DMS153 (cell line): ENCODE results near the gene PIGW.

ENCODE experiments used
- DNase-seq: peaks from one replicate; lab custom pipeline; 2025; lab: John Stamatoyannopoulos, UW

PIGW gene

DNA sequence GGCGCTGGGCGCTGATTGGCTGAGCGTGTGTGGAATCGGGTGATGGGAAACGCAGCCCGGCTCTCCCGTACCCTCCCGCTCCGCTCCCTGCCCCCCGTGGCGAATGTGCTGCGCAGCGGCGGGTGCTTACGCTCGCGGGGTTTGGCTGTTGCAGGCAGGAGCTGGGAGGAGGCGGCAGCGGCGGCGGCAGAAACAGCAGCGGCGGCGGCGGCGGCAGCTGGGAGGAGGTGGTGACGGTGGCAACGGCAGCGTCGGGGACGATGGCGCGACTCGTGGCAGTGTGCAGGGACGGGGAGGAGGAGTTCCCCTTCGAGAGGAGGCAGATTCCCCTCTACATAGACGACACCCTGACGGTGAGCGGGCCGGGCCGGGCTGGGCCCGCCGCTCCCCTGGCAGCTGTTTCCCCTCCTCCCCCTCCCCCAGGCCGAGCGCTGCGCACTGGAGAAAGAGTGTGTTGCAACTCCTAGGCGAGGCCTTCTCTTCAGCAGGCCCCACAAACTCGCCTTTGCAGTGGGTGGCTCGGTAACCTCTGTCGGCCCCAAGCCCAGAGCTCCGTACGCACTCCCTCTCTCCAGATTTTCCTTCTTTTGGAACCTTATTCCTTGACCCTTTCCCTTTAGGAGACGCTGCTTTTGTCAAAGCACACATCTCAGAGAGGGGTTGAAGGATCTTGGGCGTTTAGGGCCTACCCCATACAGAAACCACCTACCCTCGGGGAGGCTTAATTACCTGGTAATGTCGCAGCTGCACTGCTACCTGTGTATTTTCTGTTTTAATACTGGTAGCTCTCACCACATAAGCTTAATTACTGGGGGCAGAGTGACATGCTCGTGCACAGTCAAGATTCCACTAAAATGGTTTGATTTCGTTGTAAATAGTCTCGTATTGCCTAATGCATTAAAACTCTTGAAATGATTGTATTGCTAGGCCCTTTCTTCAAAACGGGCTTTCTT lies 11.0 kb downstream of the PIGW start:
- peak; percentile 92 for DNase-seq

DNA sequence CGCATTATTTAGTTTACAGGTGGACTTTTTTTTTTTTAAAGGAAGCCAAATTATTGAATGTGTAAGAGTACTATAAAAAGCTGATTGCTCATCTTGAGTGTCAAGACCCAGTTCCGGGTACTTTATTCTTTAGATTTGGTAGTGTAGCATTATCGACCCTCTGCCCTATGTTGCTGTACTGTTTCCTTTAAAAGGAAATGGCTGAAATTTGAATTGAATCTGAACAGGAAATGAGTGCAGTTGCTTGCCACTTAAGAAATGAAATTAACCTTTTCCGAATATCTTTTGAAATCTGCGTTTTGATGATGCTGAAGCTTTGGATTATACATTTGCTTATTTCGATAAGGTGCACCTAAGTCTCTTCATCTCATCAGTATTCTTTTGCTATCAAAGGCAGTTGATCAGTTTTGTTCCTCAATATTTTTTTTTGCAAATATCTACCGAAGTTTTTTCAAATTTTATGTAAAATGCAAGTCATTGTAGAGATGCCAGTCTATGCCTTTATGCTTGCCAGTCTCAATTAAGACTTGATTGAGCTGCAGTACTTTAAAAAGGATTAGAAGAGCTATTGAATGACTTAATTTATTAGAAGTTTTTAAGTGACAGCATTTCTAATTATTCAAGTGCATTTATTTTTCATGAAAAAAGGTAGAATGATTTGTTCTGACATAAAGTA lies 11.8 kb downstream of the PIGW start:
- no peak for DNase-seq

DNA sequence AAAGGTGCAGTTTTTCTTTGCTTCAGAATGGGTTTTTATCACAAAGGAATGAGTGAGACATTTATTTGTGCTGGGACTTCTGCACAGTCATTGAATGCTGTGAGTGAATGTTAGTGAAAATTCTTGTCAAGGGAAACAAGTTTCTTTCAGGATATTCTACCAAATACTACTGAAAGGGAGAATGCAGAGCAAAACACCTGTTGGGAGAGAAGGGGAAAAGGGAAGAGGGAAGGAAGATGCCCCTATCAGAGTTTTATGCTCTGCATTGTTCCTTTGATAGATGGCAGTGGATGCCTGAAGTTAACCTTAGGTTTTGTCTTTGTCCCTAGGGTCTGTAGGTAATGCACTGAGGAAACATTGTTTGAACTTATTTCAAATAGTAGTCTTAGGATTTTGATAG lies 13.0 kb downstream of the PIGW start:
- no peak for DNase-seq

DNA sequence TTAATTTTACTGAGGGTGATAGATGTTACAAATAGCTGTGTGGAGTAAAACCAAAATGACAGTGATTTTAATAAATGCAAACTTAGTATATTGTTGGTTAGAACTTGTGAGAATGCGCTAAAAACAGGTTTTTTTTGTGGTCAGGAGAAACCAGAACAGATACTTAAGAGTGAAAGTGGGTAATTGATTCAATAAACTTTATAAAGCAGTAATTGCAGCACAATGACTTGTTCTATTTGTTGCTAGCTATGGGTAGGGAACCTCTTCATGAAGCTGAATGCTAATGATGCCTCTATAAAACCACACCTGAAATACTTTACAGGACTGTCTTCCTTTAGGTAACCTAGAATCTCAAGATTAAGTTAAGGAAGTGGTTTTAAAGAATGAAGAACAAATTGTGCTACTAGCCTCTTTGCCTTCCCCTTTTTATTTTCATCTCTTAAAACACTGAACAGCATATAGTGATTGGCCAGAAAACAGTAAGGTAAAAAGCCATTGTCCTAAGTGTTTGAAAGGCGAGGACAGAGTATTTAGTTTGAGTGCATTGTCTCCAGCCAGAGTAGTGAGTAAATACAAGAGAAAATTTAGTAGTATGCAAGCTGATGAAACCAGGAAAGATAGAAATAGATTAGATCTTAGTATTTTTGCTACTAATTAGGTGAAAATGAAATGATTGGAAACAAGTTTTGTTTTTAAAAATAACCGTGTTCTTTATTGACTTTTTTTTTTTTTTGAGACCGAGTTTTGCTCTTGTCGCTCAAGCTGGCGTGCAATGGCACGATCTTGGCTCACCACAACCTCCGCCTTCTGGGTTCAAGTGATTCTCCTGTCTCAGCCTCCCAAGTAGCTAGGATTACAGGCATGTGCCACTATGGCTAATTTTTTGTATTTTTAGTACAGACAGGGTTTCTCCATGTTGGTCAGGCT lies 16.0 kb downstream of the PIGW start:
- DNase-seq = no peak

DNA sequence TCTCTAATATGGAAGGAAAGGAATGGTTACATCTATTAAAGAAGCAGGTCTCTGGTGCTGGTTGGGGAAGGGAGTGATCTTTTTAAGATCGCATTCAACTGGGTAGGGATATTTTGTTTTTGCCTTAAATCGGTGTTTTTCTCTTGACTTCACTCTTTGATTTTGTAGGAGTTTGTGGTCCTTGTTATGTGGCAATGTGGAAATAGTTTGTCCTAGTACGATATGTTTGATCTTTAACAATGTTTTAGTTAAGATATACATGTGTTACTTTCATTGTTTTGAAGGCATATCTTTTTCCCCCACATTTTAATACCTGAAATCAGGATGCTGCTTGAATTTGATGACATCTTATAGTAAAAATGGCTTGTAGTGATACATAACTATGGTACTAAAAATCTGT lies 18.7 kb downstream of the PIGW start:
- DNase-seq = no peak

DNA sequence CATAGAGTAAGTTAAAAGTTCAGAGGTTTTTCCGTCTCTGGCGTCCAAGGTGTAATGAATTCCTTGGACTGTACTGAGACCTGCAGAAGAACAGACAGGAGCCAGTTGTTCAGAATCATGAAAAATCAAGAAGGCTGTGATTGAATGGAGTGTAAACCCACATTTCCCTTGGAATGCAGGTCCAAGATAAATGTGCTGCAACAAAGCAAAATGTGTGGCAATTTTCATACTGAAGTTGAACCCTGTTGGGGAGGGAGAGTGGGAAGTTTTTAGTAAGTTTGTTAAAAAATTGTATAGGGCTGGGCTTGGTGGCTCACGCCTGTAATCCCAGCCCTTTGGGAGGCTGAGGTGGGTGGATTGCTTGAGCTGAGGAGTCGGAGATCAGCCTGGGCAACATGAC lies 31.3 kb downstream of the PIGW start:
- DNase-seq = no peak

DNA sequence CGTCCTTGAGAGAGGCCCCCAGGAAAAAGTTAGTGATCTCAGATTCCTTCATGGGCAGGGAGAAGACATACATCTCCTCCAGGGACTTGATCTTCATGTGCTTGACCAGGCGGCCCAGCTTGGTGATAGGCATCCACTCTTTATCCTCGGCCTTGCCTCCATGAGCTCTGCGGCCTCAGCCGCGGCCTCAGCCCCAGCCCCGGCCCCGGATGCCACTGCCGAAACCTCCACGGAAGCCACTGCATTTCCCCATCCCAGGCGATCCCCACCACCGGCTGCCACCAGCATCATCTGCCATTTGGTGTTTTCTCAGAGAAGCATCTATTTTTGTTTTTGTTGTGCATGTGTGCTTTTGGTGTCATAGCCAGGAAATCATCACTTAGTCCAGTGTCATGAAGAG lies 40.2 kb downstream of the PIGW start:
- DNase-seq = no peak

DNA sequence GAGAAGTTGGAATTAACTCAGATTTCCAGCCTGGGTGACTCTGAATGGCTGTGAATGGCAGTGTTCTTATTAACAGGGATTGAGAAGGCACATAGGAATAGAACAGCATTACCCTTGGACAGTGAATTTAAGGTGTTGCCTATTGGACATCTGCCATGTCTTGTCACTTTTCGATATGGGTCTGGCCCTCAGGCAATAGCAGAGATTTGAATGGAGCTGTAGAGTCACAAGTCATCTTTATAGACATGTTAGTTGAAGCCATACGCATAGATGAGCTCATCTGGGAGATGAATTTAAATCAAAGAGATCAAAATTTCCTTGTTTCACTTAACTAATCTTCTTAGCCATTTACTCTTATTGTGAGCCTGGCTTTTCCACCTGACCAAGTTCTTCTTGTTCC lies 42.0 kb downstream of the PIGW start:
- no peak for DNase-seq

DNA sequence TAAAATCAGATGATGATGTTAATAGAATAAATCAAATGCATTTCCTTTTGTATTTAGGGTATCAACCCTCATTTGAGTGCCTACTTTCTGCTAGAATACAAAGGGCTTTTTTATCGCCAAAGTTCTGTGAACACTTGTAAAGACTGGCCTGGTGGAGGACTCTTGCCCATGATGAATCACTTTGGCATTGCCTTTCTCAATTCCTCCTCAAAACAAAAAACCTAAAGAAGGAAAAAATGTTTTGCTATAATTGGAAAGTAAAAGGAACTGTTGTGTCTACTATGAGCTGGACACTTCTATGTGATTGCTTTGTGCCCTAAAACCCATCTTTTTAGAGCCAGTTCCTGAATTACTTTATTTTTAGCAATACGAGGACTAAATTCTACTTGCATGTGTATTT lies 43.9 kb downstream of the PIGW start:
- DNase-seq = no peak

DNA sequence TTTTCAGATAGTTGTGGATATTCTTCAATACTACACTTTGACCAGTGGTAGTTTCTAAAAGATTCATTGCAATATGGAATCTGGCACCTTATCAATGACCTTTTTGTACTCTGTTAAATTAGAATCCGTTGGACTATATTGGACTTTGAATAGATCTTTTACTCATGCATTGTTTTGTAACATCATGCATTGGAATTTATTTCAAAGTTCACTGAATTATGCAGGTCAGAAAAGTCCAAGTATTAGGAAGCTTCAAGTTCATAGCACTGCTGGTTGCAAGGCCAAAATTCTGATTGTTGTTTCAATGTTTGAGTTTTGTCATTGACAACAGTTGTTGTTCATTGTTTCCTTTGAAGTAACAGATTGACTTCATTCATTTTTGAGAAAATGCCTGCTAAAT lies 49.0 kb downstream of the PIGW start:
- DNase-seq = no peak

DNA sequence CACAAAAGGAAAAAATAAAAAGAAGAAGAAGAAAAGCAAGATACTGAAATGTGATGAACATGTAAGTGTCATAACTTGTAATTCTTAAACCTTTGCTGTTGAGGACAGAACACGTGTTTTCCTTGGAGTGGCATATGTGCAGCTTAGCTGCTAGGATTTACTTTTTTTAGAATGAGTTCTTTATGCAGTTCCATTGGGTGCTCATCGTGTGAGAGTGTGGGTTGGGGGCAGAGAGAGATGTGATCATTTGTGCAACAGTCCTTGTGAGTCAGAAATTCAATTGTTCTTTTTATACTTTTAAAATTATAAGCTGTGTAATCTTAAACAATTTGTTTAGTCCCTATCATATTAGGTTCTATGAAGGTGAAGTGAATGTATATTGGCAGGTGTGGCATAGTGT lies 51.4 kb downstream of the PIGW start:
- no peak for DNase-seq
